Measurements from ENCODE around the gene NADK.

DNA sequence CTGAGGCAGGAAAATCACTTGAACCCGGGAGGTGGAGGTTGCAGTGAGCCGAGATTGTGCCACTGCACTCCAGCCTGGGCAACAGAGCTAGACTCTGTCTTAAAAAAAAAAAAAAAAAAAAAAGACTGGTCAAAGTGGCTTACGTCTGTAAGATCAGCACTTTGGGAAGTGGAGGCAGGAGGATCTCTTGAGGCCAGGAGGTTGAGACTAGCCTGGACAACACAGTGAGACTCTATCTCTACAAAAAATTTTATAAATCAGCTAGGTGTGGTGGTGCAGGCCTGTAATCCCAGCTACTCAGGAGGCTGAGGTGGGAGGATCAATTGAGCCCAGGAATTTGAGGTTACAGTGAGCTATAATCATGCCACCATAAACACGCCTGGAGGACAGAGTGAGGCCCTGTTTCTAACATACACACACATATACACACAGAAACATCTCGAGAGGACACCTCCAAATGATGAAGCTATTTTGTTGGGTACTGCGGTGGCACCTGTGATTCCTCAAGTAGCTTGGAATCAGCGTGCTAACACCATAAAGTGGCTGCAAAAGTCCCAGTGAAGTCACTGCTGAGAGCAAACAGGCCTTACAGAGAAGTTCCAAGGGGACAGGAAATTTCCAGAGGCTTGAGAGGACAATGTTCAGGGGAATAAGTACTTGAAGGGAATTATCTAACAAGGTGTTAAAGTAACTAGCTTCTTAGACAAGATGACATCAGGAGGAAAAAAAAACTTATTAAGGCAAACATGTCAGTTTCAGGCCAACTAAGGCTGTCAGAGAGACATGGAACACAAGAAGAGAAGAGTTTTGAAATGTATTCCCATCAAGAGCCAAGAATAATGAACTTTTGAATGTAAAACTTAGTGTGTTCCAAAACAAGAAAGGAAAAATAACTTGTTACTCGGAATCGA is 1.3 kb downstream of the NADK start:
- TF ChIP-seq, protein P1, sequence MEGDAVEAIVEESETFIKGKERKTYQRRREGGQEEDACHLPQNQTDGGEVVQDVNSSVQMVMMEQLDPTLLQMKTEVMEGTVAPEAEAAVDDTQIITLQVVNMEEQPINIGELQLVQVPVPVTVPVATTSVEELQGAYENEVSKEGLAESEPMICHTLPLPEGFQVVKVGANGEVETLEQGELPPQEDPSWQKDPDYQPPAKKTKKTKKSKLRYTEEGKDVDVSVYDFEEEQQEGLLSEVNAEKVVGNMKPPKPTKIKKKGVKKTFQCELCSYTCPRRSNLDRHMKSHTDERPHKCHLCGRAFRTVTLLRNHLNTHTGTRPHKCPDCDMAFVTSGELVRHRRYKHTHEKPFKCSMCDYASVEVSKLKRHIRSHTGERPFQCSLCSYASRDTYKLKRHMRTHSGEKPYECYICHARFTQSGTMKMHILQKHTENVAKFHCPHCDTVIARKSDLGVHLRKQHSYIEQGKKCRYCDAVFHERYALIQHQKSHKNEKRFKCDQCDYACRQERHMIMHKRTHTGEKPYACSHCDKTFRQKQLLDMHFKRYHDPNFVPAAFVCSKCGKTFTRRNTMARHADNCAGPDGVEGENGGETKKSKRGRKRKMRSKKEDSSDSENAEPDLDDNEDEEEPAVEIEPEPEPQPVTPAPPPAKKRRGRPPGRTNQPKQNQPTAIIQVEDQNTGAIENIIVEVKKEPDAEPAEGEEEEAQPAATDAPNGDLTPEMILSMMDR (IDR thresholded peaks at IDR 0.05): no peak
- TF ChIP-seq POLR2A (IDR thresholded peaks at IDR 0.05): no peak

Data from adrenal gland (tissue), 5 donors.